GM23248 (cell line): ENCODE data around the gene LDLRAD4. TPM values are rescaled to one million over a fixed set of nuclear protein-coding genes. Genes with fewer than 3 reads are reported as not detected.

ENCODE experiments used
- DNase-seq: peaks from one replicate; pipeline ENCODE4 v3.0.0-alpha.2; 2015
- H2AFZ ChIP-seq: fragments of 200-600 bp; sonication (generic); 2 replicates; pipeline ENCODE4 v1.6.1; 2016; ENCODE audit warnings: antibody characterized with exemption
- H3F3A ChIP-seq: fragments of 200-600 bp; sonication (generic); 2 replicates; pipeline ENCODE4 v1.6.1; 2016; ENCODE audit warnings: mild to moderate bottlenecking, antibody characterized with exemption, mixed run types; ENCODE audit not compliant: insufficient read depth
- H3K27ac ChIP-seq: fragments of 200-600 bp; sonication (generic); 2 replicates; pipeline ENCODE4 v1.5.1; 2016; ENCODE audit warnings: mild to moderate bottlenecking
- H3K27me3 ChIP-seq: fragments of 200-600 bp; sonication (generic); replicated peaks from 2 replicates; pipeline ENCODE4 v1.6.1; 2016; ENCODE audit warnings: mild to moderate bottlenecking; ENCODE audit not compliant: insufficient read depth
- H3K36me3 ChIP-seq: fragments of 200-600 bp; sonication (generic); 2 replicates; pipeline ENCODE4 v1.6.1; 2016; ENCODE audit warnings: low read depth, mild to moderate bottlenecking
- H3K4me1 ChIP-seq: fragments of 200-600 bp; sonication (generic); 2 replicates; pipeline ENCODE4 v1.6.1; 2016; ENCODE audit warnings: mild to moderate bottlenecking; ENCODE audit not compliant: insufficient read depth
- H3K4me2 ChIP-seq: fragments of 200-600 bp; sonication (generic); one replicate; pipeline ENCODE4 v1.6.1; 2016; ENCODE audit warnings: mild to moderate bottlenecking; ENCODE audit not compliant: unreplicated experiment
- H3K4me3 ChIP-seq: fragments of 200-600 bp; sonication (generic); 2 replicates; pipeline ENCODE4 v1.5.1; 2016; ENCODE audit warnings: mild to moderate bottlenecking
- H3K79me2 ChIP-seq: fragments of 200-600 bp; sonication (generic); 2 replicates; pipeline ENCODE4 v1.6.1; 2016; ENCODE audit warnings: mild to moderate bottlenecking; ENCODE audit not compliant: insufficient read depth
- H3K9ac ChIP-seq: fragments of 200-600 bp; sonication (generic); 2 replicates; pipeline ENCODE4 v1.6.1; 2016; ENCODE audit warnings: mild to moderate bottlenecking
- H3K9me2 ChIP-seq: fragments of 200-600 bp; sonication (generic); 2 replicates; pipeline ENCODE4 v1.6.1; 2016; ENCODE audit warnings: mixed run types, mild to moderate bottlenecking, moderate library complexity; ENCODE audit not compliant: insufficient read depth
- H3K9me3 ChIP-seq: fragments of 200-600 bp; sonication (generic); one replicate; pipeline ENCODE4 v1.6.1; 2017; ENCODE audit warnings: low read depth
- H4K20me1 ChIP-seq: fragments of 200-600 bp; sonication (generic); 2 replicates; pipeline ENCODE4 v1.6.0; 2016; ENCODE audit not compliant: insufficient read depth
- EZH2 ChIP-seq: fragments of 200-600 bp; sonication (generic); IDR thresholded peaks from 2 replicates; pipeline ENCODE4 v1.6.1; 2018; ENCODE audit warnings: antibody characterized with exemption, mild to moderate bottlenecking; ENCODE audit not compliant: insufficient read depth, poor library complexity, severe bottlenecking
- EZH2phosphoT487 ChIP-seq: fragments of 200-600 bp; sonication (generic); IDR thresholded peaks from 2 replicates; pipeline ENCODE4 v1.6.1; 2018; ENCODE audit warnings: antibody characterized with exemption, moderate library complexity, mild to moderate bottlenecking, low read depth; ENCODE audit not compliant: insufficient read depth
- WGBS, 2 experiments: methylation state at CpG; one replicate each; pipeline ENCODE4 v1.1.6; 2015 to 2017; ENCODE audit warnings: low lambda C conversion rate in 2 of 2, low coverage in 1 of 2; ENCODE audit errors: missing lambda C conversion rate in 2 of 2; 5-methylcytosine and 5-hydroxymethylcytosine counted together
- in situ Hi-C: fragments of 300-500 bp; cut with MboI; formaldehyde crosslinking; loops from 2 replicates; pipeline ENCODE4 v1.15.0; 2020
- polyA plus RNA-seq: library from polyadenylated mRNA; unstranded; fragments of >200 nt; fragmentation: Nextera tagmentation; extraction: Ambion mirVana; gene quantifications from 2 replicates; pipeline ENCODE4 v1.2.1, GENCODE V29; 2016
- total RNA-seq: library from RNA; depleted of rRNA; stranded (reverse); fragments of >200 nt; shearing (Covaris generic); gene quantifications from 2 replicates; pipeline ENCODE4 v1.2.3, GENCODE V29; 2014

Gene LDLRAD4
- total and polyA plus RNA-seq, 2 experiments from 2014 or later, result not detected

DNA sequence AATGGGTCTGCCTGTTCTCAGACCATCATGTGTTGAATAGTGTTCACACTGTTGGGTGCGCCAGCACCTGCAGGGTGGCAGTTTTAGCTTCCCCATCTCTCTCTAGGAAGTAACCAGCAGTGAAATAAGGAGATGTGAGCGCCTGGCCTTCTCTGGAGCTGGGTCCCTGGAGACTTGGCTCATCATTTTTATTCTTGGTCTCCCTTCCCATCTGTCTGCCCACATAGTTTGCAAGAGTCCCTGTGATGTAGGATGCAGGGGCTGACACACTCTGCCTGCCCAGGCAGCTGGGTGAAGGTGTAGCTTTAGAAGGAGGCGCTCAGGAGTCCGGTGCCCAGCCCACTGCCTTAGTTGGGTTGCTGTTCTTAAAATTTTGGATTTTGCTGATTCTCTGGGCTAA lies 172.2 kb downstream of the LDLRAD4 start:
- peaks cover 6% of the 10 kb centered on the region; the same call in 1 of the 2 replicates for H3F3A ChIP-seq
- H3K27me3 ChIP-seq, result peaks cover 20% of the 10 kb centered on the region
- H3K4me2 ChIP-seq, result no peak overlapping the region
- 84 to 85% methylated on average over 4 of the region's 4 CpGs for WGBS, 2 experiments
- H3K9me3 ChIP-seq, result no peaks in the 10 kb centered on the region
- H3K9ac ChIP-seq, result no peak overlapping the region
- no peaks in the 10 kb centered on the region for H3K79me2 ChIP-seq
- DNase-seq, result no peak
- H3K4me3 ChIP-seq, result no peak overlapping the region
- TF ChIP-seq EZH2, result no peak
- TF ChIP-seq EZH2phosphoT487, result no peak
- H3K4me1 ChIP-seq, result peaks cover 9% of the 10 kb centered on the region
- no peak overlapping the region for H3K27ac ChIP-seq
- in situ Hi-C loops, result no loop called here
- no peak overlapping the region for H2AFZ ChIP-seq
- no peaks in the 10 kb centered on the region for H3K36me3 ChIP-seq
- H3K9me2 ChIP-seq, result no peaks in the 10 kb centered on the region
- H4K20me1 ChIP-seq, result no peaks in the 10 kb centered on the region

DNA sequence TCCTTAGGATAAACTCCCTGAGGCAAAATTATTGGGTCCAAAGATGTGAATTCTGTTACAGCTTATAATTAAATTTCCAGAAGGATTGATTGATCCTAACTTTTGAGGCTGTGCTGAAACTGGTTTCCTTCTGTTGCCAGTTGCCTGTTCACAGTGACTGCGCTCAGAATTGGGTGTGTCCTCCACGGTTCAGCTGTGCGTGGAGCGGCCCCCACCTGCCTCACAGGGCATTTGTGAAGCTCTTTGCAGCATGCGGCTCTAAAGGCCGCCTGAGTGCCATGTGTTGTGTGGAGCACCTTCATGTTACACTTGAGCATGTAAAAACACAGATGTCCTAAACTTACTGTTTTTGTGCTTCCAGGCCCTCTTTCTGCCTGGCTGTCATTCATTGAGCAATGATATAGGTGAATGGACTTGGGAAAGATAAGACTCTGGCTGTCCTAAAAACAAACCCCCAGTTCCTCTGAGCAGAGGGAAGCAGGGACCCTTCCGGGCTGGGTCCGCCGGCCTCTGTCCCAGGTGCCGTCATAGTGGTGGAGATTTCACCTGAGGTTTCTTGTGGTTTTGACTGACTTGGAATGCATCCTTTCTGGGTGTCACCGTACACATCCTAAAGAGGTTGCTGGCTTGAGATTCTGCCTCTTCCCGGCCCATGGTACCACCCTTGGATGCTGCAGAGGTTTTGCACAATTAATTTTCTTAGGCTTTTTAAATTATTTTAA lies 173.6 kb downstream of the LDLRAD4 start:
- H3K9ac ChIP-seq, result no peak overlapping the region
- no peaks in the 10 kb centered on the region for H3K9me2 ChIP-seq
- H4K20me1 ChIP-seq, result no peaks in the 10 kb centered on the region
- DNase-seq, result no peak
- H3K79me2 ChIP-seq, result no peaks in the 10 kb centered on the region
- H2AFZ ChIP-seq, result no peak overlapping the region
- 79 to 80% methylated on average over 12 of the region's 12 CpGs for WGBS, 2 experiments
- peaks cover 6% of the 10 kb centered on the region; the same call in 1 of the 2 replicates for H3F3A ChIP-seq
- no peak overlapping the region for H3K27ac ChIP-seq
- no peak for TF ChIP-seq EZH2
- TF ChIP-seq EZH2phosphoT487, result no peak
- peaks cover 9% of the 10 kb centered on the region for H3K4me1 ChIP-seq
- H3K36me3 ChIP-seq, result no peaks in the 10 kb centered on the region
- H3K27me3 ChIP-seq, result peaks cover 20% of the 10 kb centered on the region
- H3K9me3 ChIP-seq, result no peaks in the 10 kb centered on the region
- in situ Hi-C loops, result no loop called here
- no peak overlapping the region for H3K4me3 ChIP-seq
- H3K4me2 ChIP-seq, result no peak overlapping the region

DNA sequence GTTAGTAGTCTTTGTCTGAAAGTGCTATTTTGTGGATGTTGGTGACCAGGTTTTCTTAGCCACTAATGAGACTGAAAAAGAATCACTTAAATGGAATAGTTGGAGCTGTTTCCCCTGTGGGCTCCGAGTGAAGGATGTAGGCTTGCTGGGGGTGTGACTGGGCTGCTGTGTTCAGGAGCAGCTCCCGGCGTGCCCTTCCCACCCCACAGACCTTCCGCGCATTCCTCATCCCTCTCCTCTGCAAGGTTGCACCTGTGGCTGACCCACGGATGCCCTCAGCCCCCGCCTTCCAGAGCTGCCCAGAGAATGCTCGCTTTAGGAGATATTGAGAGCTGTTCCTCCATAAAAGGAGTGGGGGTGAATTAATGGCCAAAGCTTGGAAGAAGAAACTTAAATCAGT lies 174.3 kb downstream of the LDLRAD4 start:
- no peaks in the 10 kb centered on the region for H4K20me1 ChIP-seq
- no peak overlapping the region for H3K4me3 ChIP-seq
- in situ Hi-C loops, result no loop called here
- H3F3A ChIP-seq, result peaks cover 6% of the 10 kb centered on the region; the same call in 1 of the 2 replicates
- H3K4me2 ChIP-seq, result no peak overlapping the region
- no peak overlapping the region for H3K27ac ChIP-seq
- no peaks in the 10 kb centered on the region for H3K9me2 ChIP-seq
- no peaks in the 10 kb centered on the region for H3K36me3 ChIP-seq
- WGBS, 2 experiments, result 65 to 69% methylated on average over 8 of the region's 8 CpGs
- peaks cover 20% of the 10 kb centered on the region for H3K27me3 ChIP-seq
- no peaks in the 10 kb centered on the region for H3K79me2 ChIP-seq
- peaks cover 7% of the 10 kb centered on the region for H3K4me1 ChIP-seq
- no peak overlapping the region for H2AFZ ChIP-seq
- no peak overlapping the region for H3K9ac ChIP-seq
- no peaks in the 10 kb centered on the region for H3K9me3 ChIP-seq
- no peak for DNase-seq
- TF ChIP-seq EZH2phosphoT487 (no peak), EZH2 (no peak)

DNA sequence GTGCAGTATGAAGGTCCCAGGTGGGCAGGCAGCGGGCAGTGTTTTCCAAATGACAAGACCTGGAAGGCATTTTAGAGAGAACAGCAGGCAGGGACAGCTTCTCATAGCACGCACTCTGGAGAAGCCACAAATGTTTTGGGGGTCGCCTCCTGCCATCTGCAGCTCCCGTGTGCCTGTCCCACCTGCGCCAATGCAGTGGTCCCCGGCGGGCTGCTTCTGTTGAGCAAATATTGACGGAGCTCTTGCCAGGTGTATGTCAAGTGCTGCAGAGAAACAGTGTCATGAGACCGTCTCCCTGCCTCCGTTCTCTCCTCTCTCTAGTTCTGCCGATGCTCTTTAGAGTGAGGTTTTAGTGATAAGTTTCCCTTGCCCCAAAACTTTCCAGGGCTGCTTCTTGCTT lies 174.8 kb downstream of the LDLRAD4 start:
- Histone ChIP-seq H3K9me2 (no peaks in the 10 kb centered on the region), H3K4me2 (no peak overlapping the region), H3K27ac (no peak overlapping the region), H3K27me3 (peaks cover 20% of the 10 kb centered on the region), H3K9ac (no peak overlapping the region), H3K4me1 (peaks cover 2% of the 10 kb centered on the region), H3K4me3 (no peak overlapping the region), H4K20me1 (no peaks in the 10 kb centered on the region), H3F3A (peaks cover 2% of the 10 kb centered on the region; the same call in 1 of the 2 replicates), H3K9me3 (no peaks in the 10 kb centered on the region), H3K79me2 (no peaks in the 10 kb centered on the region), H3K36me3 (no peaks in the 10 kb centered on the region), H2AFZ (no peak overlapping the region)
- DNase-seq, result no peak
- in situ Hi-C loops, result no loop called here
- TF ChIP-seq EZH2phosphoT487 (no peak), EZH2 (no peak)
- 80% methylated on average over 11 of the region's 11 CpGs for WGBS, 2 experiments
